GM19438 (cell line): ENCODE results near the gene PHACTR2.
"Not testable (repeated sequence)": the region's sequence is repeated elsewhere in the genome, so short reads cannot be mapped to it uniquely, and the experiment has no call there.

Experiments
- ATAC-seq: cut with Tn5 transposase; IDR thresholded peaks from one replicate; pipeline ENCODE4 v1.9.1; 2021; ENCODE audit warnings: low read depth; ENCODE audit not compliant: unreplicated experiment

PHACTR2 gene

DNA sequence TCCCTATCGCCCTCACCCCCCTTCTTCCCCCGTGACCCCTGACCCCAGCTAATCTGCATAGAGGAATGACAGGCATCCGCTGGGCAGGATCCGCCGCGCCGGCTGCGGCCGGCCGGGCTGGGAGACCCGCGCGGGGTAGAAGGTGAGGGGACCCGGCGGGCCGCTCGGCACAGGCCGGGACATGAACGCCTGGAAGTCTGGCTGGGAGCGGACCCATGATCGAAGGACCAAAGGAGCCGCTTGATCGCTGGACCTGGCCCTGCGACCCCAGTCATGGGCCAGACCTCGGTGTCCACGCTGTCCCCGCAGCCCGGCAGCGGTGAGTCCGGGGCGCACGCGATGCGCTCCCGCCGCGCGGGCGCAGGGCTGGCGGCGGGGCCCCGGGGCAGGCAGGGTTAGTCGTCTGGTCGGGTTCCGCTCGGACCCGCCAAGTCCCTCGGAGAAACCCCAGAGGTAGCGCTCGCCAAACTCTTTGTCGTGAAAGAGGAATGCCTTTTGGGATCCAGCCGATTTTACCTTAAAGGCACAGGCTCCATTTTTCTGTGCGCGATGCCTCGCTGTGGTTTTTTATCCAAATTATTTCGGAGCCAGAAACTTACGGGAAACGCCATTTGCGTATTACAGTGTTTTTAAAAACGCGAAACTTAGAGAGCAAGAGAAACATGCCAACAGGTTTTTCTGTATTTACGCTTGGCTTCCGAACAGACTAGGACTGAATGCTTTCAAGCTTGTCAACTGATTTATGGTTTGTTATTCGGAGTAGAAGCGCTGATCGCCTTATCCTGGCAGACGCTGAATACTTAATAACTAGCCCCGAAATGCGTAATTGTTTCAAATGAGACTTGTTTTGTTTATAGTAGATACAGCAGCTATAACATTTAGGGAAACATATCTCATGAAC, at the start of gene PHACTR2:
TSS of gene PHACTR2 (plus strand) at position 75 of the 901 bp plus-strand sequence. CDS start at position 274, 199 bp downstream.
- ATAC-seq, result peak; percentile 68

DNA sequence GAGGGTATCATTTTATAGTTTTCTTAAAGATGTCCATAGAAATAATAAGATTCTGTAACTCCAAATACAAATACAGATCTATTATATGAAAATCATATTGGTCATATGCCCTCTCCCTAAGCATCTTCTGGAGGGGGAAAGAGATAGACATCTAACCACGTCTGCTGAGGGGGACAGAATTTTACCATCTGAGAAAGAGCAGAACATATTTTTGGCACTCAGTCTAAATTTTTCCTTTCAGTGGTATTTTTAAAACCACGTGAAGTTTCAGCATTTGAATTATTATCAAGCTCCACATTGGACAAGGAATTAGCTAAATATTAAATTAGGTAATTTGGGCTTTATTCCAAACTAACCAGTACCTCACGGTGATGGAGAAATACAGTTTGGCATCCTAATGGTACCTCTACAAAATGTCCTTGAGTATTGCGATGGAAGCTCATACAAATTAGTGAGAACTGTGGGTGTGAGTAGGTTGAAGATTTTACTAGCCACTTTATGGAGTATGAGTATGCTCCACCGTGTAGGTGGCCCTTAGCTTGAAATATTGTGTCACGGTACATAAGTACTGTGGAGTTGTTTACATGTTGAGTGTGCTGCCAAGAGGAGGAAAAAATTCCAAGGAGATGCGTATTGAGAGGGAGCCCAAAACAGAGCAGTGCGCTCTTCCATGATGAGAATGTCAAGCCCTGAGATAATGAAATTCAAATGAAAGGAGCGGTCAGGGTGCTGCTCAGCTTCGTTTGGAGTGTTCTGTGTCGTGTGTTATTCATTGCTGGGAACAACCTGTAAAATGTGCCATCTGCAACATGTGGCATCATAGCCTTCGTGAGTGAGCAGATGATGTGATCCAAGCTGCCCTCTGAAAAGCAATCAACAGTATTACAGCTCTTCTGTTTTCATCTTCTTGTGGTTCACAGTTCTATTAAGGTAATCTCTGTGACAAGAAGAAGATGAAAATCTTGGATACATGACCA, 48.4 kb upstream of the PHACTR2 start:
- ATAC-seq, result no peak

DNA sequence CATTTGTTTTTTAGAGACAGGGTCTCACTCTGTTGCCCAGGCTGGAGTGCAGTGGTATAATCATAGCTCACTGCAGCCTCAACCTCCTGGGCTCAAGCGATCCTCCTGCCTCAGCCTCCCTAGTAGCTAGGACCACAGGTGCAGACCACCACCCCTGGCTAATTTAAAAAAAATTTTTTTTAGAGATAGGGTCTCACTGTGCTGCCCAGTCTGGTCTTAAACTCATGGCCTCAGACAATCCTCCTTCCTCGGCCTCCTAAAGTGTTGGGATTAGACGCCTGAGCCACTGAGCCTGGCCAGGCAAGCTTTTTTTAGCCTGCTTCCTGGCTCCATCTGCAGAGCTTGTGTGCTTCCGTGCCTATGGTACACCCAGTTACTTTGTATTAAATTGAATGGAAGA, 46.6 kb upstream of the PHACTR2 start:
- ATAC-seq, result not testable (repeated sequence)

DNA sequence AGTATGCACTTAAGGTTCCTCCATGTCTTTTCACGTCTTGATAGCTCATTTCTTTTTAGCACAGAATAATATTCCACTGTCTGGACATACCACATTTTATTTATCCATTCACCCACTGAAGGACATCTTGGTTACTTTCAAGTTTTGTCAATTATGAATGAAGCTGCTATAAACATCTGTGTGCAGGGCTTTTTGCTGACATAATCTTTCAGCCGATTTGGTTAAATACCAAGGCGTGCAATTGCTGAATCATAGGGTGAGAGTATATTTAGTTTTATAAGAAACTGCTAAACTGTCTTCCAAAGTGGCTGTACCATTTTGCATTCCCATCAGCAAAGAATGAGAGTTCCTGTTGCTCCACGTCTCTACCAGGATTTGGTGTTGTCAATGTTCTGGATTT, 44.9 kb upstream of the PHACTR2 start:
- no peak for ATAC-seq

DNA sequence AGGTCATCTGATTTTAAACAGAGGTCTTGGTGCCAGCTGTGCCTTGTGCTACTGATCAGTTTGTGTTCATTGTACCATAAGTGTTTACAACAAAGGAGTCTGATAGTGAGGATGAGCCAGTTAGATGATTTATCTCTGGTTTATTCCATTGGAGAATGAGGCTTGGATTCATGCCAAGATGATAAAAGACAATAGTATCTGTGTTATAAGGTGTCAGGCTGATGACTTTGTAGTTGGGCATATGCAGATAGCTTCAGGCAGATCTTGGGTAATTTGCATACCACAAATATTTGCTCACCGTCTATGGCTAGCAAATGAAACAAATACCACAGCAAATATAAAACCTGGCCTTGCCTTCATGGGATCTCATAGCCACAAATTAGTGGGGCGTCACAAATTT, 43.3 kb upstream of the PHACTR2 start:
- no peak for ATAC-seq

DNA sequence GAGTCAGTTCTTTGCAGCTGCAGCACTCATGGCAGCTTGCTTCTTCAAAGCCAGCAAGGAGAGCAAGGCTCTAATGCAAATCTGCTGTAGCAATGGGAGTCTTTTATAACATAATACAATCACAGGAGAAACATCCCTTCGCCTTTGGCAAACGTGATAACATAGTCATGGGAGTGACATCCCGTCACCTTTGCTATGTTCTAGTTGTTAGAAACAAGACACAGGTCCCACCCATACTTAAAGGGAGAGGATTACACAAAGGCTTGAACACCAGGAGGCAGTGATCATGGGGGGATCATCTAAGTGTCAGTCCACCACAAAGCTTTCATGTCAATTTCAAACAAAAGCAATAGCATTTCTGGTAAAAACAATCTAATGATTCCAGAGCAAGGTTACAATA, 40.1 kb upstream of the PHACTR2 start:
- ATAC-seq, result no peak

DNA sequence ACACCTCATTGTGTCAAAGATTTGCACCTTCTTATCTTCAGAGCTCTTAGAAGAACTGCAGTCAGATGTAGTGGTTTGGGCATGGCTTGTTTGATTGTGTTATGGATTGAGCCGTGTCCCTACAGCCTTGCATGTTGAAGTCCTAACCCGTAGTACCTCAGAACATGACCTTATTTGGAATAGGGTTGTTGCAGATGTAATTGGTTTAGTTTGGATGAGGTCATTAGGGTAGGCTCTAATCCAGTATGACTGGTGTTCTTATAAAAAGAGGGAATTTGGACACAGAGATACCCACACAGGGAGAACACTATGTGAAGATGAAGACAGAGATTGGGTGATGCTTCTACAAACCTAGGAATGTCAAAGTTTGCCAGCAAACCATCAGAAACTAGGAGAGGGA, 35.4 kb upstream of the PHACTR2 start:
- no peak for ATAC-seq

DNA sequence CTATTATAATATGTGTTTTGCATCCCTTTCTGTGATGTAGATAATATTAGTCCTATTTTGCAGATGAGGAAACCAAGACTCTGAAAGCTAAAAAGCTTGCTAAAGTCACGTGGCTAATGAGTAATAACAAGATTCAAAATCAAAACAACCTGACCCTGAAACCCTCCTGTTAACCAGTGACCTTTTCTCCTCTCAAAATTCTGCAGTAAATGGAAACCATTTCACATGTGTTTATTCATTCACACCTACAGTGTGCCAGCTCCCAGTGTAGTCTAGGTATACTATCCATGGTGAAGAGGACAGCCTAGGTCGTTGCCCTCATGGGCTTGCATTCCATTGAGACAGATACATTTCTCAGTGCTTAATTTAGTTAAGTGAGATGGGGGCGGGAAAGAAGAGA, 30.6 kb upstream of the PHACTR2 start:
- ATAC-seq, result no peak

DNA sequence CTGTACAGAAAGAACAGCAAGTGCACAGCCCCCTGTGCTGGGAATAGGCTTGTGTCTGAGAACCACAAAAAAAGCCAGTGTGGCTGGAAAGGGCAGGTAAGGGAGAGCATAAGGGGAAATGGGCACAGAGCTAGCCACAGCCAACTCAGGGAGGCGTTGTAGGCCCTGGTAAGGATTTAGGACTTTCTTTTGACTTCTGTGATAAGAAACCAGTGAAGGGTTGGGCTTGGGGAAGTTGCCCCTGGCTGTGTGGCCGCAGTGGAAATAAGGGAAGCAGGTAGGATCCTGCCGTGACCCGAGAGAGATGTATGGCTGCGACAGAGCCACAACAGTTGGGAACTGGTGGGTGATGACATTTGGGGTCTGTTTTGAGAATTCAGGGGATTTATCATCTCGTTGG, 30.0 kb upstream of the PHACTR2 start:
- no peak for ATAC-seq

DNA sequence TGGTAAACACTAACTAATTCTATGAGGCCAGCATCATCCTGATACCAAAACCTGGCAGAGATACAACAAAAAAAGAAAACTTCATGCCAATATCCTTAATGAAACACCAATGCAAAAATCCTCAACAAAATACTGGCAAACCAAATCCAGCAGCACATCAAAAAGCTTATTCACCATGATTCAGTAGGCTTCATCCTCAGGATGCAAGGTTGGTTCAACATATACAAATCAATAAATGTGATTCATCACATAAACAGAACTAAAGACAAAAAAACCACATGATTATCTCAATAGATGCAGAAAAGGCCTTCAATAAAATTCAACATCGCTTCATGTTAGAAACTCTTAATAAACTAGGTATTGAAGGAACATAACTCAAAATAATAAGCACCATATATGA, 28.4 kb upstream of the PHACTR2 start:
- not testable (repeated sequence) for ATAC-seq

DNA sequence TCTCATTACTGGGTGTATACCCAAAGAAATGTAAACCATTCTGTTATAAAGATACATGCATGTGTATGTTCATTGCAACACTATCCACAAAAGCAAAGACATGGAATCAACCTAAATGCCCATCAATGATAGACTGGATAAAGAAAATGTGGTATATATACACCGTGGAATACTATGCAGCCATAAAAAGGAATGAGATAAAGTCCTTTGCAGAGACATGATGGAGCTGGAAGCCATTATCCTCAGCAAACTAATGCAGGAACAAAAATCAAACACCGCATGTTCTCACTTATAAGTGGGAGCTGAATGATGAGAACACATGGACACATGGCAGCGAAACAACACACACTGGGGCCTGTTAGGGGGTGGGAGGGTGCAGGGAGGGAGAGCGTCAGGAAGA, 26.4 kb upstream of the PHACTR2 start:
- ATAC-seq, result not testable (repeated sequence)

DNA sequence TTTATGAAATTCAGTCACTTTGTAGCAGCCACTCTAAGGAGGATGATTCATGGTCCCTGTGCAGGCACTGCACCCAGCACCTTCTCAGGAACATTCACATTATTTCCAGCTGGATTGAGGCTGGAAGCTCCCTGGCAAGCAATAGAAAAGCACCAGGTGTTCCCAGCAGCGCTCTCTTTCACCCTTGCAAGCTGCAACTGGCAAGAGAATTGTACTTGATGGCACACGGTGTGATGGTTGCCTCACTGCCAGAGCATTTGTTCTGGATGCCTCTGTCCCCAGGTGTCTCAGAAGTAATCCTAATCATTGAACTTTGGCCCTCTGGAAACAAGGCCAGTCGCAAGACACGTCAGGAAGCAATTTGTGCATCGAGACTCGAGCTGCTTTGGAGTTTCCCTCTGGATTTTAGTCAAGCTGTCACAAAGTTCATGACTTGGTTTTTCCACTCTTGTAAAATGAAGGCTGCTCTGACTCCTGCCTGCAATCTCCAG, 24.9 kb upstream of the PHACTR2 start:
- ATAC-seq, result no peak

DNA sequence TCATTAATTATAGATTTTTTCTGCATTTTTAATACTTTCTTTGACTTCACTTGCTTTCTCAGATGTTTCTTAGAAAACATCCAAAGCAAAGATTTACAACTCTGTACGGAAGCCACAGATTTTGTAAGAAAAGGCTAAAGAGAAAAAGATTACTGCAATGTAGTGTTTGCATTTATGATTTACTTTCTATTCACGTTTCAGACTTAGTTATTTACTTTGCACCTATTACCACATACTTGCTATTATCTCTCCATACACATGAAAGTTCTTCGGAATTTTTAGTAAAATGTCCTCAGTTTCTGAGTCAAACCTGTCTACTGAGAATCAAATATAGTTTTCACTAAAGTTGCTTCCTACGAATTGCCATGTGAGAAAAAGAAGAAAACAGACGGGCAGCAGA, 22.2 kb upstream of the PHACTR2 start:
- no peak for ATAC-seq

DNA sequence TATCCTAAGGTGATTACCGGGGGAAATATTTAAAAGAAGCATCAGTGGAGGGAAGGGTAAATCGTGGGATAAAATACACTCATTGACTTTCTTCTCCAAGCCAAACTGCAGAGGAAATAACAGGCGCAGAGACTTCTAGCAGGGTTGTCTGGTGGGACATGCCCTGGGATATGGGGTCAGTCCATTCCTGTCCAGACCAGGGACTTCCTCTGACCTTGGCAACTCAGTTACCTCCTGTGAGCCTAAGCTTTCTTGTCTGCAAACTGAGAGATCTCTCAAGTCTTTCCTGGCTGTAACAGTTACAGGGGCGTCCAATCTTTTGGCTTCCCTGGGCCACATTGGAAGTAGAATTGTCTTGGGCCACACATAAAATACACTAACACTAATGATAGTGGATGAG, 21.7 kb upstream of the PHACTR2 start:
- no peak for ATAC-seq

DNA sequence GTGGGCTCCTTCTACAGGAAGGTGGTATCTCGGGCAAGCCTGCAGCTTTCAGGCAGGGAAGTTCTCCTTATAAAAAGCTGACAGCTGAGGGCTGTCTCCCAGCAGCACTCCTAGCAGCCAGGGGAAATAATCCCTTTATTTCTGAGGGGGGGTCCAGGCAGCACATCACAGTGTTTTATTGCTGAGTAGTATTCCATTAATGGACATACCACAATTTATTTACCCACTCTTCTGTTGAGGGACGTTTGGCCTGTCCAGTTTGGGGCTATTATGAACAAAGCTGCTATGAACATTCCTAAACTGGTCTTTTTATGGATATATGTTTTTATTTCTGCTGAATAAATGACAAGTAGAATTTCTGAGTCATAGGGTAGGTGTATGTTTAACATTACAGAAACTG, 20.0 kb upstream of the PHACTR2 start:
- no peak for ATAC-seq

DNA sequence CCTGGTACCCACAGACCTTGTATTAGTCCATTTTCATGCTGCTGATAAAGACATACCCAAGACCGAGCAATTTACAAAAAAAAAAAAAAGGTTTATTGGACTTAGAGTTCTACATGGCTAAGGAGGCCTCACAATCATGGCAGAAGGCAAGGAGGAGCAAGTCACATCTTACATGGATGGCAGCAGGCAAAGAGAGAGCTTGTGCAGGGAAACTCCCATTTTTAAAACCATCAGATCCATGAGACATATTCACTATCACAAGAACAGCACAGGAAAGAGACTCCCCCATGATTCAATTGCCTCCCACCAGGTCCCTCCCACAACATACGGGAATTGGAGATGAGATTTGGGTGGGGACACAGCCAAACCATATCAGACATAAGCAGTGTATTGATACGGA, 17.6 kb upstream of the PHACTR2 start:
- ATAC-seq, result not testable (repeated sequence)

DNA sequence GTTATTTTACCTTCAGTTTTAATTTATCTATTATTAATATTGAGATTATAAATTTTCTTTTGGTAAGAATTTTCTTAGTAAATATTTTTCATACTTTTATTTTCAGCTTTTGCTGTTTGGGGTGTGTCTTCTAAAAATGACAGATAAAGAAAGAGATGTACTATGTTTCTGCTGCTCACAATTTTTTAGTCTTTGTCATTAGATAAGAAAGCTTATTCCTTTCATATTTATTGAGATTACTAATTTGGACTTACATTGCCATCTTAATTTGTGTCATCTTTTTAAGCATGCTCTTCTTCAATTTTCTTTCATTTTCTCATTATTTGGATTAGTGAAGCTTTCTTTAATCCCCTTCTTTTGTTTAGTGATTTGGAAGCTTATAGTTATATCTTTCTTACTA, 13.6 kb upstream of the PHACTR2 start:
- ATAC-seq, result no peak

DNA sequence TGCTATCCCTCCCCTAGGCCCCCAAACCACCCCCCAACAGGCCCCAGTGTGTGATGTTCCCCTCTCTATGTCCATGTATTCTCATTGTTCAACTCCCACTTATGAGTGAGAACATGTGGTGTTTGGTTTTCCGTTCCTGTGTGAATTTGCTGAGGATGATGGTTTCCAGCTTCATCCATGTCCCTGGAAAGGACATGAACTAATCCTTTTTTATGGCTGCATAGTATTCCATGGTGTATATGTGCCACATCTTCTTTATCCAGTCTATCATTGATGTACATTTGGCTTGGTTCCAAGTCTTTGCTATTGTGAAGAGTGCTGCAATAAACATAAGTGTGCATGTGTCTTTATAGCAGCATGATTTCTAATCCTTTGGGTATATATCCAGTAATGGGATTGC, 11.8 kb upstream of the PHACTR2 start:
- not testable (repeated sequence) for ATAC-seq

DNA sequence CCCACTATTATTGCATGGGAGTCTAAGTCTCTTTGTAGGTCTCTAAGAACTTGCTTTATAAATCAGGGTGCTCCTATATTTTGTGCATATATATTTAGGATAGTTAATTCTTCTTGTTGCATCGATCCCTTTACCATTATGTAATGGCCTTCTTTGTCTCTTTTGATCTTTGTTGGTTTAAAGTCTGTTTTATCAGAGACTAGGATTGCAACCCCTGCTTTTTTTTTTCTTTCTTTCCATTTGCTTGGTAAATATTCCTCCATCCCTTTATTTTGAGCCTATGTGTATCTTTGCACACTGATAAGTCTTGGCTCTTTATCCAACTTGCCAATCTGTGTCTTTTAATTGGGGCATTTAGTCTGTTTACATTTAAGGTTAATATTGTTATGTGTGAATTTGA, 8.3 kb upstream of the PHACTR2 start:
- ATAC-seq, result not testable (repeated sequence)

DNA sequence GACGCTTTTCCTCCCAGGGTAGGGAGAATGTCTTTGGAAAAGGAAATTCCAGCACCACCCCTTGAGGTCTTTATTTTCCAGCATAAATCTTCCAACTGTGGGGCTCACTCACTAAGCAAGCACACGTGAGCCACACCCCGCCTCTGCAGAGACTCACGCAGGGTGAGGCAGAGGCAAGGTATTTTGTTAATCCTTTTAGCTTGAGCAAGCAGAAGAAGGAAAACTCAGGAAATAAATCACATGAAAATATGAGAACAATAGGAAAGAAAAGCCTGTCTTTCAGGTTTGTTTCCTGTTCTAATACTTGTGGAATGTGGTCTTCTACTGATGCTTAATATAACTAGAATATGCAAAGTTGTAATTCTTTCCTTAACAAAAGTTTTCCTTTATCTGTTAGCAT, 4.1 kb upstream of the PHACTR2 start:
- ATAC-seq, result no peak
